HFFc6 (cell line): ENCODE data around the gene ZNF681. TPM values are rescaled to one million over a fixed set of nuclear protein-coding genes. Genes with fewer than 3 reads are reported as not detected.
A peak's percentile ranks its signal among the peaks of the same experiment; 100 is the strongest.

Experiments used
- DNase-seq: peaks from one replicate; pipeline ENCODE4 v3.0.0-alpha.2; 2018
- H3K27ac Mint-ChIP-seq: 2 replicates; pipeline ENCODE4 v1.8.0; 2020; ENCODE audit warnings: mild to moderate bottlenecking, mixed read lengths
- H3K27me3 Mint-ChIP-seq: 2 replicates; pipeline ENCODE4 v1.8.0; 2021; ENCODE audit warnings: mild to moderate bottlenecking, moderate library complexity, mixed read lengths; ENCODE audit not compliant: insufficient read depth
- H3K36me3 Mint-ChIP-seq: 2 replicates; pipeline ENCODE4 v1.8.0; 2021; ENCODE audit warnings: low read depth, mixed read lengths
- H3K4me1 Mint-ChIP-seq: 2 replicates; pipeline ENCODE4 v1.8.0; 2020; ENCODE audit warnings: low read depth, mixed read lengths
- H3K4me3 Mint-ChIP-seq: 2 replicates; pipeline ENCODE4 v1.8.0; 2020; ENCODE audit warnings: mild to moderate bottlenecking, moderate library complexity, mixed read lengths
- H3K9me3 Mint-ChIP-seq: 2 replicates; pipeline ENCODE4 v1.8.0; 2020; ENCODE audit warnings: mild to moderate bottlenecking, mixed read lengths
- total RNA-seq, 6 experiments: library from RNA; stranded (reverse); fragmentation: NEBNext Ultra II Directional; extraction: Animal tissue kit (Norgen Biotek cat#: 25700); gene quantifications; 2 replicates in 1 of 6; 3 replicates in 5 of 6; pipeline ENCODE4 v1.2.3, GENCODE V29; 2021
- TF ChIP-seq, protein P1 (sequence below): fragments of 200-600 bp; sonication (generic); IDR thresholded peaks from 2 replicates; pipeline ENCODE4 v1.5.0; 2021; ENCODE audit warnings: antibody characterized with exemption, mild to moderate bottlenecking

The ZNF681 gene
- total RNA-seq, 6 experiments from 2014 or later = 0.45 to 1.9 (median 1.4) TPM

DNA sequence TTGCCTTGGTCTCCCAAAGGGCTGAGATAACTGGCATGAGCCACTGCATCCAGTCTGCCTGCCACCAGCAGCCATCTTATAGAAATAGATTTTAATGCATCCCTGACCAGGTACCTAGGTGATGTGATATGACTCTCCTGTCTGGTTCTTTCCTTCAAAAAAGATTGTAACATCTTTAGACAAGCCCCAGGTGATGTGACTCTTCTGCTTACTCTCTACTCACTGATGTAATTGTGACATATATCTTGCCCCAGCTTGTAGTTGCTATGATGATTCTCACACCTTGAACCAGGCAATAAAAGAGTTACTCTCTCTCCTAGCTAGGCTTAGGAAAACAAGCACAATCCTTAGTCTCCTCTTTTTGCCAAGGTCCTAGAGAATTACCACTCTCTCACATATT is 30.6 kb upstream of the ZNF681 start:
- TF ChIP-seq, protein P1, sequence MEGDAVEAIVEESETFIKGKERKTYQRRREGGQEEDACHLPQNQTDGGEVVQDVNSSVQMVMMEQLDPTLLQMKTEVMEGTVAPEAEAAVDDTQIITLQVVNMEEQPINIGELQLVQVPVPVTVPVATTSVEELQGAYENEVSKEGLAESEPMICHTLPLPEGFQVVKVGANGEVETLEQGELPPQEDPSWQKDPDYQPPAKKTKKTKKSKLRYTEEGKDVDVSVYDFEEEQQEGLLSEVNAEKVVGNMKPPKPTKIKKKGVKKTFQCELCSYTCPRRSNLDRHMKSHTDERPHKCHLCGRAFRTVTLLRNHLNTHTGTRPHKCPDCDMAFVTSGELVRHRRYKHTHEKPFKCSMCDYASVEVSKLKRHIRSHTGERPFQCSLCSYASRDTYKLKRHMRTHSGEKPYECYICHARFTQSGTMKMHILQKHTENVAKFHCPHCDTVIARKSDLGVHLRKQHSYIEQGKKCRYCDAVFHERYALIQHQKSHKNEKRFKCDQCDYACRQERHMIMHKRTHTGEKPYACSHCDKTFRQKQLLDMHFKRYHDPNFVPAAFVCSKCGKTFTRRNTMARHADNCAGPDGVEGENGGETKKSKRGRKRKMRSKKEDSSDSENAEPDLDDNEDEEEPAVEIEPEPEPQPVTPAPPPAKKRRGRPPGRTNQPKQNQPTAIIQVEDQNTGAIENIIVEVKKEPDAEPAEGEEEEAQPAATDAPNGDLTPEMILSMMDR = no peak
- DNase-seq = no peak
- peaks cover 10% of the 10 kb centered on the region for H3K36me3 Mint-ChIP-seq
- H3K27me3 Mint-ChIP-seq = peaks cover 2% of the 10 kb centered on the region; the same call in 1 of the 2 replicates
- H3K4me1 Mint-ChIP-seq = peaks cover 16% of the 10 kb centered on the region; the same call in 1 of the 2 replicates
- no peak overlapping the region for H3K27ac Mint-ChIP-seq
- peaks cover 29% of the 10 kb centered on the region for H3K9me3 Mint-ChIP-seq
- H3K4me3 Mint-ChIP-seq = no peak overlapping the region

DNA sequence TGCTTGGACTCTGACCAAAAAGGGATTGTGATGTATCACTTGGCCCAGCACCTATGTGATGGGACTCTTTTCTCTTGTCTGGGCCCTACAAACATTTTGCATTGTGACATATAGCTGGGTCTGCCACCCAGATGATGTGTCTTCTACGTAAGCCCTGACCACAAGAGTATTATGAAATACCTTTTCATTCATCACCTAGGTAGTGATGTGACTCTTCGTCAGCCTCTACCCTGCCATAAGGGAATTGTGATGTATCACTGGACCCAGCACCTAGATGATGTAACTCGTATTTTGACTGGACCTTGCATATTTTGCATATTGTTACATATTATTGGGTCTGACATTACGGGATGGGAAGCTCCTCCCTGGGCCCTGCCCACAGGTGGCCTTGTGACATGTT is 29.7 kb upstream of the ZNF681 start:
- Mint-ChIP-seq H3K4me3 (no peak overlapping the region), H3K9me3 (peaks cover 36% of the 10 kb centered on the region), H3K4me1 (peaks cover 16% of the 10 kb centered on the region; the same call in 1 of the 2 replicates), H3K27me3 (peaks cover 2% of the 10 kb centered on the region; the same call in 1 of the 2 replicates), H3K36me3 (peaks cover 16% of the 10 kb centered on the region), H3K27ac (no peak overlapping the region)
- TF ChIP-seq, protein P1 = no peak
- no peak for DNase-seq

DNA sequence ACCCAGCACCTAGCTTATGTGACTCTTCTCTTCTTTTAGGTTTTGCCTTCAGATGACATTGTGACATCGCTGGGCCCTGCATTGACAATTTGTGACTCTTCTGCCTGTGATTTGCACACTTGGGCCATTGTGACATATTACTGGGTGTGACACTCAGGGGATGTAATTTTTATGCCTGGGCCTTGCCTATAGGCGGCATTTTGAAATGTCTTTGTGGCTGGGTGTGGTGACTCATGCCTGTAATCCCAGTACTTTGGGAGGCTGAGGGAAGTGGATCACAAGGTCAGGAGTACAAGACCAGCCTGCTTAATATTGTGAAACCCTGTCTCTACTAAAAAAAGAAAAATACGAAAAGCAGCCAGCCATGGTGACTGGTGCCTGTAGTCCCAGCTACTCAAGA is 28.4 kb upstream of the ZNF681 start:
- Mint-ChIP-seq H3K27ac (no peak overlapping the region), H3K9me3 (peaks cover 46% of the 10 kb centered on the region), H3K27me3 (peaks cover 2% of the 10 kb centered on the region; the same call in 1 of the 2 replicates), H3K4me3 (no peak overlapping the region), H3K4me1 (peaks cover 16% of the 10 kb centered on the region; the same call in 1 of the 2 replicates), H3K36me3 (peaks cover 27% of the 10 kb centered on the region)
- peak; percentile 33 for DNase-seq
- TF ChIP-seq, protein P1 = no peak

DNA sequence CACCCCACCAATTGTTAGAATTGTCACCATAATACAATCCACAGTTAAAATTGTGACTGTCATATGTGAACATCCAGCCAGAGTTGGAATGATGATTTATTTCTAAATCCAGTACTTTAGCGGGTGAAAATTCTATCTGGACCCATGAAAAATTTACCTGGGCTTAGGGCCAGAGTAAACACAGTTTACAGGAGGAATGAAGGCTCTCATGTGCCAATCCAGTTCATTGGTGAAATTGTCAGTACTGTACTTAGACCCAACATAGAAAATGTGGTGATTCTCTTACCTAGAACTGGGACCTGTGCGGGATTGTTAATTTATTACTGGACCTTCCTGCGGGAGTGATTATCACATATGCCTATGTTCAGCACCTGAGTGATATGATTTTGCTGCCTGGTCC is 27.3 kb upstream of the ZNF681 start:
- TF ChIP-seq, protein P1 = no peak
- H3K27ac Mint-ChIP-seq = no peak overlapping the region
- peaks cover 53% of the 10 kb centered on the region for H3K9me3 Mint-ChIP-seq
- H3K4me1 Mint-ChIP-seq = peaks cover 16% of the 10 kb centered on the region; the same call in 1 of the 2 replicates
- peaks cover 32% of the 10 kb centered on the region for H3K36me3 Mint-ChIP-seq
- DNase-seq = no peak
- H3K27me3 Mint-ChIP-seq = peaks cover under 1% of the 10 kb centered on the region; the same call in 1 of the 2 replicates
- no peak overlapping the region for H3K4me3 Mint-ChIP-seq

DNA sequence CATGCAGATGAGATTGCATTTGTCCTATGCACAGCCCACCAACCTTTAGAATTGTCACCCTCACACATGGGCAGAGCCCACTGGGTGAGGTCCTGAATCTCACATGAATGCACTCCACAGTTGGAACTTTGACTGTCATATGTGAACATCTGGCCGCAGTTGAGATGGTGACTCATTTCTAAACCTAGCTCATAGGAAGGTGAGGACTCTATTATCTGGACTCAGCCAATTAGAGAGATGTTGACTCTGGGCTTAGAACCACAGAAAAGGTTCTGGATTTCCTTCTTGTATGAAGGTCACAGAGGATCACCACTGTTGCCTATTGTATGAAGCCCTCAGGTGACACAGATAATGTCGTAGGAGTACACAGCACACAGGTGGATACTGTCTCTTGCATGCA is 25.6 kb upstream of the ZNF681 start:
- Mint-ChIP-seq H3K9me3 (peaks cover 62% of the 10 kb centered on the region), H3K27ac (no peak overlapping the region), H3K4me1 (peaks cover 22% of the 10 kb centered on the region; the same call in 1 of the 2 replicates), H3K4me3 (no peak overlapping the region), H3K27me3 (peaks cover 2% of the 10 kb centered on the region; the same call in 1 of the 2 replicates), H3K36me3 (peaks cover 40% of the 10 kb centered on the region)
- TF ChIP-seq, protein P1 = no peak
- no peak for DNase-seq
